GM11168 (cell line): ENCODE data around the gene RNF7.
"Not testable (repeated sequence)": the region's sequence is repeated elsewhere in the genome, so short reads cannot be mapped to it uniquely, and the experiment has no call there.

Experiments
- in situ Hi-C: fragments of 300-500 bp; cut with MboI; formaldehyde crosslinking; loops from one replicate; pipeline ENCODE4 v1.12.0; 2022; ENCODE audit warnings: low sequenced_read_pairs; ENCODE audit not compliant: unreplicated experiment

The RNF7 gene

DNA sequence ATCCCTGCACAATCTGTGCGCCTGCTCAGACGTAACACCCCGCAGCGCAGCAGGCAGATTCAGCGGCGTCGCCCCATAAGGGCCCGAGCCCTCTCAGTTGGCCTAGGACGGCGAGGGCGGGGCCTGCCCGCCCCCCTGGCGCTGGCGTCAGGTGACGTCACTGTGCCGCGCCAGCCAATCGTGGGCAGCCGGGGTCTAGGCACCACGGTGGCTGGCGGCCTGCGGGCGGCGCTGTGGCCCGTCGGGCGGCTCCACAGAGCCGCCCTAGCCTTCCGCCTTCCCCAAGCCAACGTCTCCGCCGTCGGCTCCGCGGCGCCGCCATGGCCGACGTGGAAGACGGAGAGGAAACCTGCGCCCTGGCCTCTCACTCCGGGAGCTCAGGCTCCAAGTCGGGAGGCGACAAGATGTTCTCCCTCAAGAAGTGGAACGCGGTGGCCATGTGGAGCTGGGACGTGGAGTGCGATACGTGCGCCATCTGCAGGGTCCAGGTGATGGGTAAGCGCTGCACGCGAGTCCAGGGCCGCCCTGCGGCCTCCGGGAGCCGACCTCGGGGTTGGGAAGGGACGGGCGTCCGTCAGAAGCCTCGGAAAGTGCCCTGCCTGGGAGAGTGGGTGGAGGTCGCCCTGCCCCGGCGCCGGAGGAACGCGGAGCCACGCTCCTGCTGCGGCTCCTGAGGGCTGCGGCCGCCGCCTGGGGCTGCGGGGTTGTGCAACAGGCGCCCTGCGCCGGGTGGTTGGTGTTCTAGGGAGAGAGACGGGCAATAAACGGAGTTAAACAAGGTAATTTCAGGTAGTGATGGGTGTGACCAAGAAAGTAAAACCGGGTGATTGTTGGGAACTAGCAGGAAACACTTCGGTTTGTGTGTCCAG, at the start of gene RNF7:
Gene RNF7, plus strand, starts transcription at position 277 of the 869 bp plus-strand sequence. Its CDS starts 44 bp downstream, at position 321.
- in situ Hi-C loops, result no loop called here

- in situ Hi-C loops, result no loop called here
These were observed 47.5 kb upstream of the RNF7 start for GRCh38 chr3:141690431-141691072.

GRCh38 chr3:141691471-141691870, 46.6 kb upstream of the RNF7 start:
- in situ Hi-C loops, result not testable (repeated sequence)

- in situ Hi-C loops, result not testable (repeated sequence)
These were observed 45.1 kb upstream of the RNF7 start for GRCh38 chr3:141692973-141693372.

DNA sequence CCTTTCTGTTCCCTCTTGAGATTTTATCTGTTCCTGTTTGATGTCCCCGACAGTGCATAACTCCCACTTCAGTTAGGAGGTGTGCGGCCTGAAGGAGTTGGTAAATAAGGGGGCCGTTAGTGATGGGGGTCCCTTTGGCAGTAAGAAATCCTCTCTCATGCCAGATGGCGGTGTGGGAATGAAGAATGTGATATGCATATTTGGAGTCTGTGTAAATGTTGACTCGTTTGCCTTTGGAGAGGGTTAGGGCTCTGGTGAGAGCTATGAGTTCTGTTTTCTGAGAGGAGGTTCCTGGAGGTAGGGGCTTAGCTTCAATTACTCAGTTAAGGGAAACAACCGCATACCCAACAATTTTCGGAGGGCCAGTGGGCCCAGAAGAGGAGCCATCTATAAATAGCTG, 38.8 kb upstream of the RNF7 start:
- in situ Hi-C loops, result no loop called here

GRCh38 chr3:141699897-141700296, 38.2 kb upstream of the RNF7 start:
- in situ Hi-C loops, result no loop called here

DNA sequence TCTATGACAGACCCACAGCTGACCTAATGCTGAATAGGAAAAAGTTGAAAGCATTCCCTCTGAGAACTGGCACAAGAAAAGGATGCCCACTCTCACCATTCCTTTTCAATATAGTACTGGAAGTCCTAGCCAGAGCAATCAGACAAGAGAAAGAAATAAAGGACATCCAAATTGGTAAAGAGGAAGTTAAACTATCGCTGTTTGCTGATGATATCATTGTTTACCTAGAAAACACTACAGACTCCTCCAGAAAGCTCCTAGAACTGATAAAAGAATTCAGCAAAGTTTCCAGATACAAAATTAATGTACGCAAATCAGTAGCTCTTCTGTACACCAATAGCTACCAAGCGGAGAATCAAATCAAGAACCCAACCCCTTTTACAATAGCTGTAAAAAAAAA, 34.7 kb upstream of the RNF7 start:
- in situ Hi-C loops, result not testable (repeated sequence)

GRCh38 chr3:141707741-141708203, 30.3 kb upstream of the RNF7 start:
- in situ Hi-C loops, result no loop called here

GRCh38 chr3:141708367-141708766, 29.7 kb upstream of the RNF7 start:
- in situ Hi-C loops, result no loop called here

DNA sequence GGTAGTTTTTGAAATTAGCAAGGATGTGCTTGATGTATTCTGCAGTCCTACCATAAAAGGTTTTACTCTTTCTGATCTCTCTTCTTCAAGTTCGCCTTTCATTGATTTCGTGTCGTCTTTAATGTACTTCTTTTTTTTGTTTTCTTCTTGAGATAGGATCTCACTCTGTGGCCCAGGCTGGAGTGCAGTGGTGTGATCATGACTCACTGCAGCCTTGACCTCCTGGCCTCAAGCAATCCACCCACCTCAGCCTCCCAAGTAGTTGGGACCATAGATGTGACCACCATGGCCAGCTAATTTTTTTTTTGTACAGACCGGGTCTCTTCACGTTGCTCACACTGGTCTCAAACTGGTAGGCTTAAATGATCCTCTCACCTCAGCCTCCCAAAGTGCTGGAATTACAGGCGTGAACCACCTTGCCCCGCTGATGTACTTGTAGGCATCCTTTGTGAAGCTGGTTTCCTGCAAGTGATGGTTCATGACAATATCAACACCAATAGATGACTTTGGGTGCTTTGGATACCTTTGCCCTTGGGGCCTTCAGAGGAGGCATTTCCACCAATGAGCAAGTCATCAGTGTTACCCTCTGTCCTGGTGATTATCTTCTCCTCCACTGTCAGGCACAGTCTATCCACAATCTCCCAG, 28.9 kb upstream of the RNF7 start:
- in situ Hi-C loops, result no loop called here

- in situ Hi-C loops, result no loop called here
These were observed 28.0 kb upstream of the RNF7 start for GRCh38 chr3:141710121-141710520.

- in situ Hi-C loops, result no loop called here
These were observed 27.0 kb upstream of the RNF7 start for GRCh38 chr3:141710888-141711616.

DNA sequence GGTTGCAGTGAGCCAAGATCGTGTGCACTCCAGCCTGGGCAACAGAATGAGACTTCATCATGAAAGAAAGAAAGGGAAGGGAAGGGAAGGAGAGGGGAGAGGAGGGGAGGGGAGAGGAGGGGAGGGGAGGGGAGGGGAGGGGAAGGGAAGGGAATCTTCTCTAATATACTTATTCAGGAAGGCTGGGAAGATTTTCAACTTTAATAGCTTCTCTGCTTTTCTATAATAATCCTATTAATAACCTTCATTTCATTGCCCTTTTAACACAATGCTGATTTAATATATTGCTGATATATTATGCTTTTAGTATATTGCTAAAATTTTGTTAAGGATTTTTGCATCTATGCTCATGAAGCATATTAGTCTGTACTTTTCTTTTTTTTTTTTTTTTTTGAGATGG, 23.4 kb upstream of the RNF7 start:
- in situ Hi-C loops, result no loop called here

GRCh38 chr3:141722081-141722480, 16.0 kb upstream of the RNF7 start:
- in situ Hi-C loops, result no loop called here

- in situ Hi-C loops, result no loop called here
These were observed 15.4 kb upstream of the RNF7 start for GRCh38 chr3:141722648-141723047.

- in situ Hi-C loops, result no loop called here
These were observed 14.8 kb upstream of the RNF7 start for GRCh38 chr3:141723255-141723654.

GRCh38 chr3:141724186-141724585, 13.9 kb upstream of the RNF7 start:
- in situ Hi-C loops, result no loop called here

- in situ Hi-C loops, result no loop called here
These were observed 13.1 kb upstream of the RNF7 start for GRCh38 chr3:141725036-141725435.

DNA sequence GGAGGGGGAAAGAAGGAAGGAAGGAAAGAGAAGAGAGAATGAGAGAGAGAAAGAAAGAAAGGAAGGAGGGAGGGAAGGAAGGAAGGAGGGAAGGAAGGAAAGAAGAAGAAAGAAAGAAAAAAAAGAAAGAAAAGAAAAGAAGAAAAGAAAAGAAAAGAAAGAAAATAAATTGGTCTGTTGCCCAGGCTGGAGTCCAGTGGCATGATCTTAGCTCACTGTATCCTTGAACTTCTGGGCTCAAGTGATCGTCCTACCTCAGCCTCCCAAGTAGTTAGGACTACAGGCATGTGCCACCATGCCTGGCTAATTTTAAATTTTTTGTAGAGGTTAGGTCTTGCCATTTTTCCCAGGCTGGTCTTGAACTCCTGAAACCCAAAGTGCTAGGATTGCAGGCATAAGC, 11.6 kb upstream of the RNF7 start:
- in situ Hi-C loops, result no loop called here

DNA sequence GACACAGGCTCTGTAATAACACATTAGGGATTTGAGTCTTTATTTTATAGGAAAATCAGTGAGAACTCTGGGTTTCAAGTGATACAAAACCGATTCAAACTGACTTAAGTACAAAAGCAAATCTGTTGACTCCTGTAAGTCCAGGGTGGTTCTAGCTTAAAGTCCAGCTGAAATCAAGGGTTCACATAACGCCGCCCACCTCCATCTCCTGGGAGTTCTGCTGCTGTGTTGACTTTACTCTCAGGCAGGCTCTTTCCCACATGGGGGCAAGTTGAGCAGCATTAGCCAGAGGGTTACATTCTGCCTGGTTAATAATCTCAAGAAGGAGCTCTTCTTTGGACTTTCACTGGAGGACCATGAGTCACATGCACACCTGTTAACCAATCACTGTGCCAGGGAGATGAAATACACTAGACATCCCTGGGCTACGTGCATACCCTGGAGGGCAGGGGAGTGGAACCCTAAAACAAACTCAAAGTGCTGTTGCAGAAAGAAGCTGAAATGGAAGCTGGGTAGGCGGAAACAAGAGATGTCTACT, 9.7 kb upstream of the RNF7 start:
- in situ Hi-C loops, result no loop called here
